Measurements from ENCODE around the gene EVPLL.
"Not testable (repeated sequence)": the region's sequence is repeated elsewhere in the genome, so short reads cannot be mapped to it uniquely, and the experiment has no call there.

The EVPLL gene

DNA sequence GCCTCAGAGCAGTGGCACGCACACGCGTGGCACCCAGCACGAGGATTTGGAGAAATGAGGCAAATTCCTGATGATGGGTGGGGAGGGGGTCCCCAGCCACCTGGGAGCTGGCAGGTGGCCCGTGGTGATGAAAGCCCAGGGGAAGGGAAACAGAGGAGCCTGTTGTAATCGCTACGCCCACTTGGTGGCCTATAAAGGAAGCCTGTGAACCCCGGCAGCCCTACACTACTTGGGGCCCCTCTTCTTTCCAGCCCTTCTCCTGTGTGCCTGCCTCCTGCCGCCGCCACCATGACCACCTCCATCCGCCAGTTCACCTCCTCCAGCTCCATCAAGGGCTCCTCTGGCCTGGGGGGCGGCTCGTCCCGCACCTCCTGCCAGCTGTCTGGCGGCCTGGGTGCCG lies 49.1 kb downstream of the EVPLL start:
- not testable (repeated sequence) for DNase-seq

DNA sequence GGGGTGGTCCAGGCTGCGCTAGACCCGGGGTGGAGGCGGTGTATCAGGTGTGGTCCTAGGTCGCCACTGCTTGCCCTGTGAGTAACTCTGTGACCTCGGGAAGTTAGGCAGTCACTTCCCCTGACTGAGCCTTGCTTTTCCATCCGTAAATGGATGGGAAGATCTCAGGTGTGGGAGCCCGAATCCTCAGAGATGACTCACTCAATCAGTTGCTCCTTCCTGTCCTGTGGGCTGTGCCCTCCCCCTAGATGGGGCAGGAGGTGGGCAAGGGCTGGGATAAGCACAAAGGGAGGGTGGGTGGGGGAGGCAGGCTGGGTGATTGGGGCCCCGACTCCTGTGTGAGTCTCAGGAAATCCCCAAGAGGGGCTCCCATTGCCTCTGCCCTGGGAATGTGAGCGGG lies 54.6 kb downstream of the EVPLL start:
- not testable (repeated sequence) for DNase-seq

Data from activated CD8-positive, alpha-beta memory T cell treated with anti-CD3 and anti-CD28 coated beads for 24 hours (primary cell).